NOMO-1 treated with DMSO at 0.1 percent for 48 hours (cell line): ENCODE measurements around the gene ADARB2.

ENCODE experiments used
- DNase-seq: peaks from one replicate; lab custom pipeline; 2025; ENCODE audit not compliant: unreplicated experiment; lab: John Stamatoyannopoulos, UW

ADARB2 gene

DNA sequence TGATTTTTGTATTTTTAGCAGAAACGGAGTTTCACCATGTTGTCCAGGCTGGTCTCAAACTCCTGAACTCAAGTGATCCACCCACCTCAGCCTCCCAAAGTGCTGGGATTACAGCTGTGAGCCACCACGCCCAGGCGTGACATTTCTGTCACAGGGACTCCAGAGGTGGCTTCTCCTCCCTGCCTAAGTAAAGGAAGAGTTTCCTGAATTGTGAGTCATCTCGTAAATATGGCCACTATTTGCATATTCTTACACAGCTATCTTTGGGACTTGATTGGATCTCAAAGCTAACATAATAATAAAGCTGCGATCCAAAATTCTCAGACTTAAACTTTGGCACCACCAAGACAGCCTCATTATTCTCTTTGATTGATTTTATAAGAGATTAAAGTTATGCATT lies 50.1 kb downstream of the ADARB2 start:
- no peak for DNase-seq

DNA sequence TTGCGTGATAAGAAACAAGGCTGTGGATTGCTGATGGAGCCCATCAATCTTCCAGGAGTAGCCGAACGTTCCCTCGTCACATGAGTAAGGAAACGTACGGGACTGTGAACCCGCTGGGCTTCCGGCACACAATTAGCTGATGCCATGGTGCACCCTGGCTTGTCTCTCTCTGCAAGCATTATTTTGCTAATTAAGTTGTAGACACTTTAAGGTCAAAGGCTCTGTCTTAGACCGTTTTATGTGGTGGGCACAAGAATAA lies 50.9 kb downstream of the ADARB2 start:
- DNase-seq = no peak

DNA sequence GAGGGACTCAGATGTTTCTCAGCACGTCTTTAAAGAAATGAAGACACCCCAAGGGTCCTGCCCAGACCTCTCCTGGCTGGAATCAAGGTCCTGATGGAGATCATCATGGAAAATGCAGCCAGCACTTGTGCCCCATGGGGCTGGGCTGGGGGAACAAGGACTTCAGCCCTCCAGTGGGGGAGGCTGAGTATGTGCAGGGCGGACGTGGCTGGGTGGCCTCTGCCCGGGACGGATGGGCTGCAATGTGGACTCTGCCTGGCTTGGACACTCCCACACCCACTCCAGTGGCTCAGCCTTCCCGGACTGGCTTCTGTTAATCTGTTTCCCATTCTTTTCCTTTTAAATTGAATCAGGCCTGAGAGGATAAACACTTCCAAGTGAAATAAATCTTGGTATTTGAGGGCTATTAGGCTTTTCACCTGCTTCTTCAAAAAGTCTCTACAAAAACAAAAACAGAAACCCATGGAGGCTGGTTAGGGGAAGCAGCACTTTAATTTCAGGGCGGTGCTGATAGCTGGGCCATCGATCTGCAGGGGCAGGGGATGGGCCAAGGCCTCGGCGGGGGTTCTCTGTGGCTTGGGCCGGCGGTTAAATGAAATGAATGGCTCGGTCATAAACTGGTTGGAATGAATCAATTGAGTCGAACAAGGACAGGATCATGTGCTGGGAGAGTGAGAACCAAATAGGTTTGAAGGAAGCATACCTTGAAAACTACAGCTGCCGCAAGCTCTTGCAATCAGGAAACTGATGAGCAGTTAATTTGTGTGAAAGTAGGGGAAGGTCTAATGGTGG lies 51.4 kb downstream of the ADARB2 start:
- DNase-seq = no peak

DNA sequence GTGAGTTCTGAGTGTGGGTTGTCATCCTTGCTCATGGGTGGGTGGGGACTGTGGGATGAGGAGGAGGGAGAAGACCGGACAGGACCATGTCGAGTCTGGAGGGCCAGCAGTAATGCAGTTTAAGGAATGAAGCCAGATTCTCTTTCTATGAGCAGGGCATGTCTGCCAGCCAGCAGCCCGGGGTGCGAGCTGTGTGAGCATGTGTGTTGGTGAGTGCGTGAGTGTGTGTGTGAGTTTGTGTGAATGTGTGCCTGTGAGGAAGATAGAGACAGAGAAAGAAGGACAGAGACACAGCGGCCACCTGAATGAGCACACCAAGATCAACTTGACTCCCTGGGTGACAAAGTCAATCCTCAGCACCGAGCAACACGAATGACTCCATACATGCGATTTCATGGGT lies 52.3 kb downstream of the ADARB2 start:
- DNase-seq = no peak

- DNase-seq = no peak
Measured at GRCh38 chr10:1683649-1684048, 53.7 kb downstream of the ADARB2 start.

DNA sequence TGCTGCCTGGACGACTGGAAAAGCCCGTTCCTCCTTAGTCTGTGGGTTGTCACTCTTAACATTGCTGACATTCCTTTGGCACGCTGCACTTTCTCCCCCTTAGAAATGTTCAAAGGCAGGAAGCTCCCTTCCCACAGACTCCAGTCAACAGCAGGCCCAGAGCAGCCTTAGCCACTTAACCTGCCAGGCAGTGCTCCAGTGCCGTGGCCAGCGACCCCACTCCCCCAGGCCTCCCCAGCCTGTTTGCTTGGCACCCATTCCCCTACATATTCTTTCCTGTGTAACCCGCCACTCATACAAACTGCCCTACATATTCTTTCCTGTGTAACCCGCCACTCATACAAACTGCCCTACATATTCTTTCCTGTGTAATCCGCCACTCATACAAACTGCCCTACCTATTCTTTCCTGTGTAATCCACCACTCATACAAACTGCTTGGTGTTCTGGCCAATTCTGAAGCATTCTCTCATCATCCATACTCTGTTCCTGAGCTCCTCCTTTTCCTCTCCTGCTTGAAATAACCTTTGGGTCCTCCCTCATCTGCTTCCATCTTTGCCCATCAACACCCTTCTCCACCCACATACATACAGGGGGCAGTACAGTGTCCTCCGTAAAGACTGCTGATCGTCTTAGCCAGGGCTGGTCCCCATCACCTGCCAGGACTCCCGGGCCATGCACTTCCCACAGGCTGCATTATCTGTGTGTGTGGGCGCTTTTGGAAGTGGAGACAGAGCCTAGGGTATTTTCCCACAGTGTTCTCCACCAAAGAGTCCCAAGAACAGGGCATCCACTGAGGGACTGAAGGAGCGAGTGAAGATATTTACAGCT lies 57.3 kb downstream of the ADARB2 start:
- no peak for DNase-seq

GRCh38 chr10:1678084-1678483 lies 59.2 kb downstream of the ADARB2 start:
- no peak for DNase-seq

DNA sequence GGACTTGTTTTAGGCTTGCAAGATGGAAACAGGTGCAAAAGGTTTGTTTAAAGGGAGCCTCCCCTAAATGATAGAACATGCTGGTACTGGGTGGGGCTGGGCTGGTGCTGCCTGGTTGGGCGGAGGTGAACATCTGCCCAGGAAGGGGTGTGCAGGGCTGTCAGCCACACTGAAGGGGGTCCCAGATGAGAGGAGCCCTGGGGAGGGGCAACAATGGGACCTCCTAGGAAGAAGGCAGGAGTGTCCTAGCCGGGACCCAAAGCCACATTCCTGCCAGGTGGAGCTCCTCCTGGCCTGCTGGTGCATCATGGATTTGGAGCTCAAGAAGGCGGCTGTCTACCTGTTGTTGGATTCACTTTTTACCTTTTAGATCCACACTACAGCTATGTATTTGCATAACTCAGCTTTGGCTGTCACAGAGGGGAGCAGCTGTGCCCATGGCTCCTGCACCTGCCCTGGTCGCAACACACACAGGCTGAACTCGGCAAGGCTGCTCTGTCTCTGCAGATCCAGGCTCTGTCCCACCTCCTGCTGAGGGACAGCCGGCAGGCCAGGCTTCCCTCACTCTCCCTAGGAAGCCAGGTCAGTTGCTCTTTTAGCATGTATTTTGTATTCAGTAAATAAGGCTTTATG lies 59.9 kb downstream of the ADARB2 start:
- DNase-seq = no peak

DNA sequence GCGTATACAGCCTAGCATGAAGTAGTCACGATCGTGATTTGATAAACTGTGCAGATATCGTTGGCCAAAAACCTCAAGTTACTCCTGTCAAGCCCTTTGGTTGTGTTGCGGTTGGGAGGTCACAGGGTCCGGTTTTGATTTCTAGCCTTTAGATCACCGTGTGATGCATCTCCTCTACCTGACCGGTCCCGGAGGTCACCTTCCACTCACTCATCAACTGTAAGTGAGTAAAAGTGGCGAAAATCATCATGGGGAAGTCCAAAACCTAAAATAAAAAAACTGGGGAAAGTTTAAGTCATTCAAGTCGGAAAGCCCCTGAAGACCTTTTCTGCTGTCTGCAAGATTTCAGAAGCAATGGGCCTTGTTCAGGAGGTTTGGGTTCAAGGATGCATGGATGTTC lies 62.8 kb downstream of the ADARB2 start:
- DNase-seq = no peak

DNA sequence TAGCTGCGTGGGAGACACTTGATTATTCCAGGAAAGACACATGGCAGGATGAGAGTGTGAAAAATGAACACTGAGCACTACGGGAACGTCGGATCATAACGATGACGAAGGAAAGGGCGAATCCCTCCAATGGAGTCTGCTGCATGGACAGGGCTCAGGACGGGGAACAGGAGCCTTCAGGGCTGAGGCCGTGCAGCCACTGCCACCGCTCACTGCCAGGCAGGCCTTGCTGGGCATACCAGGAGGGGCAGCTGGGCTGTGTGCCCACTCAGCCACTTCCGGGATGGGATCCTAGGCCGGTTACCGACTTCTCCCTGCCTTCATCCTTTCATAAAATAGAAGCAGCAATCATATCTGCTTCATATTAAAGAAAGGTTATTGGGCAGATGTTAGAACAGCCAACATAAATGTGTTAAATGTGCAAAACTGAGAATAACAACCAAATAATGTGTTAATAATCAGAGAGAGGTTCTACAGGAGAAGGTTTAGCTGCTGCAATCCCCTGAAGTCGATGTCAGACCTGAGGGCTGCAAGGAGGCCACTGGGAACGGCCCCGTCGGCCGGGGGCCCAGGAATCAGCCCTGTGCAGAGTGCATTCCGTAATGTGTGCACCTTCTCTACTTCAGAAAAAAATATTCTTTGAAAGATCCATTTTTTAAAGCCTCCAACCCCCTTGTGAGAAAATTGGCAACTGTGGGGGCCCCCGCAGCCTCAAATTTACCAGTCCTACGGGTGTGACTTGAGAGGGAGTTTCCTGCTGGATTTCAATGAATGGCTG lies 63.6 kb downstream of the ADARB2 start:
- DNase-seq = no peak

GRCh38 chr10:1672001-1672781 lies 65.1 kb downstream of the ADARB2 start:
- DNase-seq = no peak

DNA sequence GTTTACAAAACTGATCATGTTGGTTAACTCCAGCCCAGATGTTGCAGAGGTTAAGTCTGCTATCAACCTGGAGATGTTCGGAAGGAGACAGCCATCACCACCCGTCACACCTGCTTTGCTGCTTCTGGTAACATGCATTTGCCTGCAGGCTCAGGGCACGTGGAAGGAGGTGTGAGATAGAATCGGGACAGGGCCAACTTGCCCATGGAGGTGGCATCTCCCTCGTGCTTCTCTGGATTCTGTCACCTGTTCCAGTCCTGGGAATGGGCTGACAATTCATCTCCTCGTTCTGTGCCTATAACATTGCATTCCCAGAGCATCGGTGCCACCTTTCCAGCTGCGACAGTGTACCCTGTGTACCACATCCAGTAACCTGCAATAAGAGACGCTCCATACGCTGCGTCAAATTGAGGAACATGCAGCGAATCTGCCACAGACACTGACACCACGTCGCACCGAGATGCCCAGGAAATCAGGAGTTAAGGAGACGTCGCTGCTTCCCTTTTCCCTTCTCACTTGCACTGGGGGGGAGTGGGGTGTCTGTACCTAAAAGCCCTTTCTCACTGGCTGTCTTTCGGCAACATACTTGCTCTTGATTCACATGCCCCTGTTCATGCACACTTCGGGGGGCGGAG lies 65.8 kb downstream of the ADARB2 start:
- no peak for DNase-seq

DNA sequence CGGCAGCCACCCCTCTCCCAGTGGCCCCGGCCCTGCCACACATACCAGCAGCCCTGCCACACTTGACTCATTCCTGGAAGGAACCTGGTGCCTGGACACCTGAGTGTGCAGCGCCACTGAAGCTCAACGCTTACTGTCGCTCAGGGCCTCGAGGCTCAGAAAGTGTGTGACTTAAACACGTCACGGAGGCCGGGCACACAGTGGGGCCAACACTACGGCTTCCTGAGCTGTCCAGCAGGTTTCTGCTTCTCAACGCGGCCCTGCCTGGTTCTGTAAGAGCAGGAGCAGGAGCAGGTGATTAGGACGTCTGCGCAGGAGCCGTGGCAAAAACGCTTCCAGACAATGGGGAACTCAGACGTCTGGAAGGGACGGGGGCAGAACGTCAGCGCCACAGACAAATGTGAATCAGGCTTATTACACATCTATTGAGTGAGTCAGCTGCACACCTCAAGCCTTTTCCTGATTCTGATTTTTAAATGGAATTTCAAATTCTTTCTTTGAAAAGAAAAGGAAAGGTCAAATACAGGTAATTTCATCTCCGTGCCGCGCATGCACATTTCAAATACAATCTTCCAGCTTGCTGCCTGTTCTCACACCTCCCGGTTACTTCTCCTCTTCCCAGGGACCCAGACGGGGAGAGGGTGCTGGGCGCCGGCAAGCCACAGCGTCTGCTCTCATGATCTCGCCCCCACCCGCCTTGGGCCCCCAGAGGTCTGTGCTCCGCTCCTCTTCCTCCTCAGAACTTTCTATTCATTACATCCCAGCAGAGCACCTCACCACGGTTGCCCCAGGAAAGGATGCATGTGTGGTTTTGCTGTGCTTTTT lies 66.6 kb downstream of the ADARB2 start:
- DNase-seq = no peak

GRCh38 chr10:1669433-1669832 lies 67.9 kb downstream of the ADARB2 start:
- no peak for DNase-seq

DNA sequence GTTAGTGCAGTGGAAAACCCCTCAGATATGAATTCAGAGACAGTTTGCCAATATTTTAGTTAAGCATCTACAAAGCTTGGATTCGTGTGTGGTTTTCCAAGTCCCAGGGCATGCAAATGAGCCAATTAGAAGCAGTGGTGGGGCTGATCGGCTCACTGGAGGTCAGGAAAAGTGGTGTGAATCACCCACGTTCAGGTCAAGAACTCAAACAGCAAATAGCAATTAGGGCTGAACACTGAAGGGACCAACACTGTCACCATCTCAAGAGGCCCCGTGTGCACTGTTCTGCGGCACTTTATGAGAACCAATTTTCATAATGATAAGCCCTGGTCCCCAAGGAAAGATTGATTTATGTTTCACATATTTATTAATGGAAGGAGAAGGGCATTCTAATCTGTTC lies 68.9 kb downstream of the ADARB2 start:
- DNase-seq = no peak

- no peak for DNase-seq
Measured at GRCh38 chr10:1667392-1667791, 69.9 kb downstream of the ADARB2 start.

- DNase-seq = no peak
Measured at GRCh38 chr10:1666147-1666546, 71.2 kb downstream of the ADARB2 start.

GRCh38 chr10:1665681-1666080 lies 71.6 kb downstream of the ADARB2 start:
- DNase-seq = no peak

DNA sequence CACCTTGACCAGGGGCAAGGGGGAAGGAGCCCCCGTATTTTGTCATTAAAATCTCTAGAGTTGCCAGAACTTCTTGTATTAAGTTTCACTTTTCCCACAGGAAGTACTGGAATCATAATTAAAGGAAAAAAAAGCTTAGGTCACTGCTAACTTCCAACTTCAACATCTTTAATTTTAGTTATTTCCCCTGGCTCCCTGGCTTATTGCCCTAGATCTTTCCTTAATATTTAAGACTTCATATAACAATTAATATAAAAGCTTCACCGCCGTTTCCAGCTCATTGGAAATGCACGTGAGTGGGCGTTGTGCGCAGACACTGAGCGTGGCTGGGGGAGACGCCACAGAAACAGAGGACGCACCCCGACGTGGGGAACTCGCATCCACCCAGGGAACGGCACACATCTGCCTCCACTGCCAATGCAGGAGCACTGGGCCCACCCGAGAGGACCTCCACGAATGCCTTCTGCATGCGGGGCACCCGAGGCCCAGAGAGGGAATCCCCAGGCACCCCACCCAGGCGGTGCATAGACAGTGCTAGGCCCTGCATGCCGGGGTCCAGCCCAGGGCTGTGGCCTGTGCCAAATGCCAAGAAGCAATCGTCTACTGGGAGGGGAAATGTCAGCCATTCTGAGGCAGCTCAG lies 72.2 kb downstream of the ADARB2 start:
- DNase-seq = no peak
